Measurements from ENCODE around the gene ZNF521.

The ZNF521 gene

DNA sequence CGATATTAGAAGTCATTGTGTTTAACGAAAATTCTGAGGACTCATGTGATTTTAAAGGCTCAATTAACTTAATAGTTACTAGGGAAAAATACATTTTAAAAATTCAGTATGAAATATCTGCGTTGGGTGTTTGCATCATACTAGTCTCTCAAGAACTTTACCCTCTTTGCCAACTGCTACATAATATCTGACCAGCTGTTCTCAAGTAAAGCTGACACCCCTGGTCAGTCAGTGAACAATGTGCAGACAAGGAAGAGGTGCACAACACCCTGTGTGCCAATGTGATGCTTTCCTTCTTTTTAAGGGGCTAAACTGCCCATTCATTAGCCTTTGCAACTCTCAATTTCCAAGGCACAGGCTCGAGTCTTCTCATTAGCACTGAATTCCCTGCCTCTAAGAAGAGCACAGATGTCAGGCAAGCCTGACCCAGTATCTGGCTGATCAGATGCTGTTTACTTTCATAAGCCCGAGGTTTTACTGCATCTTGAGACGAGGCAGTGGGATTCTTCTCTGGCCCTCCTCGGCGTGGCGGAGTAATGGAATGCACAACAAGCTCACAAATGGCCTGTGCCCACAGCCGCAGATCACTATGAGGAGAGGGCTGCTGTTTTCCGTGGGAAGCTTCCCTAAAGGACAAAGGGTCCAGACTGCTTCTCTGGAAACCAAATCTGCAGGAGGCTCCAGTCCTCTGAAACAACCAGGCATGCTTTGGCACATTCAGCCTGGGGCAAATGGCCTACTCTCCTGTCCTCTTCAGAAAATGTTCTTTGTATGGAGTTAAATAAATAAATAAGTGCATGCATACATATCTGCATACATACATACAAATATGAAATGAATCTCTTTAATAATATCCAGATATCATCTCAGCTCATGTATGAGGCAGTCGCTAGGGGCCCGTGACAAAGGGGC, 240.3 kb downstream of the ZNF521 start:
- no peak for DNase-seq

DNA sequence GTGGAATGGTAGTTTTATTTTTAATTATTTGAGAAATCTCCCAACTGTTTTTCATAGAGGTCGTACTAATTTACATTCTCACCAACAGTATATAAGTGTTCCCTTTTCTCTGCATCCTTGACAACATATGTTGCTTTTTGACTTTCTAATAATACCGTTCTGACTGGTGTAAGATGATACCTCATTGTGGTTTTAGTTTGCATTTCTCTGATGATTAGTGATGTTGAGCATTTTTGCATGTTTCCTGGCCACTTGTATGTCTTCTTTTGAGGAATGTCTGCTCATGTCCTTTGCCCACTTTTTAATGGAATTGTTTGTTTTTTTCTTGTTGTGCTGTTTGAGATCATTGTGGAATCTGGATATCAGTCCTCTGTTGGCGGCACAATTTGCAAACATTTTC, 242.5 kb downstream of the ZNF521 start:
- DNase-seq = no peak

DNA sequence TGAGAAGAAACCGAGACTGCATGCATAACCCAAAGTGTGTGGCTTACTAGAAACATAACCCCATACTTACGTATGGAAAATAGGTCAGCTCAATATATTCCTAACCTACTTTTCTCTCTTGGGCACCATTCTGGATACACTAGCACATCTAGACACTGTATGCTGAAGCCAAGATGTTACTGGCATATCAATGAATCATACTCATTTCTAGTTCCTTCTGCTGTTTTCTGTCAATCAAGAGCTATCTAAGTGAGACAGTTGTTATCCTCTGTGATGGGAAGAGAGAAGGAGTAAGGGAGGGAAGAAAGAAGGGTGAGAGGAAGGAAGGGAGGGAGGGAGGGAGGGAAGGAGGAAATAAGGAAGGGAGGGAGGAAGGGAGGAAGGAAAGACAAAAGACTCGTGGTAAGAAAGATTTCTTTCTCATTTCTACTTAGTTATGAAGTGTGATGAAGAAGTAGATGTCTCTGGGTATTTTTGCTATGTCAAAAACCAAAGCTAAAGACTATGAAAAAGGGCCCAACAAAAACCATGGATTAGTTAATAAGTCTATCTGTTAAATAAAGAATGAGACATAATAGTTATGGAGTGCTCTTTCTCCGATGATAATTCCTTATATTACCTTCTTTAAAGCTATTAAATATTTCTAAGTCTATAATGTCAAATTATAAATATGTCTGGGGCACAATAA, 248.4 kb downstream of the ZNF521 start:
- DNase-seq = no peak

DNA sequence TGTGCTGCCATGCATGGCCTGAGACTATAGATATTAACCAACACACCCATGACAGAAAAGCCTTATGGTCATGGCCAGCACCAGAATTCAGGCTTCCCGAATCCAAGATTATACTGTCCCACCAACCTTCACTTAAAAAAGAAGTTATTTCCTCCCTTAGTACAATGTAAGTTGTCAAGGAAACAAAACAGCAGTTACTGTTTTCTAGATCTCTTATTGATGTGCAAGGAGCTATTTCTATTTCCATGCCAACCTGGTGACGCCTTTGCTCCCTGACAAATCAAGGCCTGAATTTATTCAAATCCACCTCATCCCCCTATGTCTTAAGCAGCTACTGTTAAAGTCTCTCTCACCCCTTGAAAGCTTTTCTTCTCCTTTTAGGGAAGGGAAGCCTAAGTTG, 249.3 kb downstream of the ZNF521 start:
- no peak for DNase-seq

DNA sequence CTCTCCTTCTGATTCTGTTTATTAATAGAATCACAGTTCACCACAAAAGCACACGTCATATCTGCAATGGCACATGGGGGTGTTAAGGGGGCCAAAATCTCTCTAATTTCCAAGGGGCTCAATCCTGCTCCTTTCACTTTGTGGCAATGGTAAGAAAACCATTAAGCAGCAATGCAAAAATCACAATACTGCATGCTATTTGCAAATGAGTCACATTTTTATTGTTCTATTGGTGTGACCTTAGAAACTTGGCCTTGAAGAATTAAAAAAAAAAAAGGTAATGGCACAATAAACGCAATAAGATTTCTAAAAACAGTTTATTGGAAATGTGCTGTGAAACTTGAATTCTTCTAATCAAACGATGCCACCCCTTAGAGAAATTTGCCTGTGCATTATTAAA, 251.5 kb downstream of the ZNF521 start:
- no peak for DNase-seq

DNA sequence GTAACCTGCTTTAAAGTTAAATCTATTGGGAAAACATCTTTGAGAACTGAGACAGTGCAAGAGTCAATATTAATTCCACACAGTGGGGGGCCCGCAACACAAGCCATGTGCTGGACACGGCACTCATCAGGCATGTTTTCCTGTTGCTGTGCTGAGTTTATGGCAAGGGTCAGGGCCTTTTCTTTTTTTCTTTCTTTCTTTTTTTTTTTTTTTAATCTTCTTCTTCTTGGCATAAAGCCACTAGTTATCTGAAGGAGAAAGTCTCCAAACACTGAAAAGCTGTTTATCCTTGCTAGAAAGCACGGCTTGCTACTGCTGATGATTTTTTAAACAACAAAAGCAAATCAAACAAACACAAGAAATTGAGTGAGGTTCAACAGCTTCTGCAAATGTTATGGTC, 252.1 kb downstream of the ZNF521 start:
- DNase-seq = peak; percentile 6

DNA sequence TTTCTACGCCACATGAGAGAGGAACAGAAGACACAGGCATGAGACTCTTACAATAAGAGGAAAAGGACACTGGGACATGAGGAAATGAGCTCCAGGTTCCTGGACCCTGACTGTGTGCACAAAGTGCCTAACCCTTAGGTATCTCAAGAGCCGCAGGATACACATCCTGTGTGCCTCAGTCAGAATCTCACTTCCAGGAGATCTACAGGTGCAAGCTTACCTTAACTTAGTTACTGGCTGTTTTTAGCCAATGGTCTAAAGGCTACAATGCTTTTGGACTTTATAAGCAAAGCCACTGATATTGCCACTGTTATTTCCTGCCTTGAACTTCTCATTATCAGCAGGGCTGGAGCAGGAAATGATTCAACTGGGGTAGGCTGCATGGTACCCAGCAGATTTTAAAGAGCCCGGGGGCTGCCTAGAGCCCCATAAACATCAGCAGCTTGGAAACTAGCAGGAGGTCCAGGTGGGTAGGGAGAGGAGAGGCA, 254.4 kb downstream of the ZNF521 start:
- no peak for DNase-seq

DNA sequence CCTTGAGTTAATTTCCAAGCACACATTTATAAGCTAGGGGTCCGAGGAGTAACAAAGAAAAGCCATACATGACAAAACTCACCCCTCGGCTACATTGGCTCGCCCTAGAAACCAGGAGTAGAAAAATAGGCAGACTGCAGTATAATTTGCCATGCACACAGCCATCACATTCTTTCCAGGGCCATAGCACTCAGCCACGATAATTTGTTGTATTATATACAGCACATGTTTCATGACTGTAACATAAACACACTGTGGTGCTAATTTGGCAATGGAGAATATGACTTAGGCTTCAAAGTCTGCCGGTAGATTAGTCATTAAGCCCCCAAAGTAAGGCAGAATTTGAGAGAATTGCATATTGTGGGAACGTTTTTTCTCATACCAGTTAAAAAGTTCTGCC, 254.9 kb downstream of the ZNF521 start:
- no peak for DNase-seq

DNA sequence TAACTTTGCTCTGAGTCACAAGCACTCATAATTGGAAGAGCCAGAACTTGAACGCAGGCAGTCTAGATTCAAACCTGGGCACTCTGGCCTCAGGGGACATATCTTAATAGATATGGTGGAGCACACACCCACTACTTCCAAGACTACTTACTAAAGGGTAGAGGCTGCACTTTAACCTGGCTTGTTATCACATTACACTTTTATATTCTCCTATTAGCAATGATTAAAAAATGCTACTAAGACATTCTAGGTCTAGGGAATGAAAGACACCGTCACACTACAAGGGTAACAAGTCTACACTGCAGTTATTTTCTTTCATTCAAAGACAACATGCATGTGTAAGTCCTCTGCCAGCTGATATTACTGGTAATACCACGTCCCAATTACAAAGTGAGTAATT, 258.8 kb downstream of the ZNF521 start:
- DNase-seq = no peak

DNA sequence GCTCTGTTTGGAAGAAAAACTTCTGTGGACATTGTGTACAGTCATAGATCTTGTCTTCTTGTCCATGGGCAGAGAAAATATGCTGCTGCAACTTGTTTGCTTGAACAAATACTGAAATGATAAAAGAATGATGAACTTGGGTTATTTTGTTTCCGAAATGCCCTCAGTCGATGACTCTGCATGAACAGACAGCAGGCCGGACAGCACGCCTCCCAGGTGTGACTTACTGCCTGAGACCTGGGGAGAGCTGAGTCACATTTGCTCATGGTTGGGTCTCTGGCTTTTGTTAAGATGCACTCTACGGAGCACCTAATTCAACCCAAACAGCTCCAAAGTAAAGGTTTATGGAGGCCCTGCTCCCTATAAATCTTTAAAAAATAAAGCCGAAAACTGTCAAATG, 262.5 kb downstream of the ZNF521 start:
- DNase-seq = no peak

DNA sequence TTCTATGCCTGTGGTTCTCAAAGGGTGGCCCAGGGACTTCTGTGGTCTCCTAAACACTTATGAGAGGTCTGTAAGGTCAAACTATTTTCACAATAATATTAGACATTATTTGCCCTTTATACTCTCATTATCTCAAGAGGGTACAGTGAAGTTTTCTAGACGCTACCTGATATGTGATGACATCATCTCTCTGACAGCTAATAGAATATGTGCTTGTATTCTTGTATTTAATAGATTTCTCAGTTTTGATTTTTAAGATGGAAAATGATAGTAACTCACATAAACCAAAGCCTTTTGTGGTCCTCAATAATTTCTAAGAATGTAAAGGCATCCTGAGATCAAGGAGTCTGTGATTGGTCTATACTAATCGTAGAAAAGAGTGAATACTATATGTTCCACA, 265.1 kb downstream of the ZNF521 start:
- DNase-seq = no peak

DNA sequence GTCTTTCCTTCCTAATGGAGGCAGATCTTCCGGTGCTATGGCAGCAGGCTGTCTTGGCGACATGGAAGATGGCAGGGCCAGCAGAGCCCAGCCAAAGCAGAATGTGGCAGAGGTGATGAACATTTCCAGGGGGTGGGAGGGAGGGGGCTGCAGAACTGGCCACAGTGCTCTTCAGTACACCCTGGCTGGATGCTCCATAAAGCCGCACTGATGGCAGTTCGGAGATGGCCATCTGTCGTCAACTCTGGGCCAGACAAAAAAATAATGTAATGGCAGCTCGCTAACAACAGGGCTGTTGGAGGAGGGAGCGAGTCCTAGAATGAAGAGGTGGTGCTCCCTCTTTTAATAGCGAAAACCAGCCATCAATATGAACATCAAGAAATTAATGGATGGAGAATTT, 271.0 kb downstream of the ZNF521 start:
- no peak for DNase-seq

DNA sequence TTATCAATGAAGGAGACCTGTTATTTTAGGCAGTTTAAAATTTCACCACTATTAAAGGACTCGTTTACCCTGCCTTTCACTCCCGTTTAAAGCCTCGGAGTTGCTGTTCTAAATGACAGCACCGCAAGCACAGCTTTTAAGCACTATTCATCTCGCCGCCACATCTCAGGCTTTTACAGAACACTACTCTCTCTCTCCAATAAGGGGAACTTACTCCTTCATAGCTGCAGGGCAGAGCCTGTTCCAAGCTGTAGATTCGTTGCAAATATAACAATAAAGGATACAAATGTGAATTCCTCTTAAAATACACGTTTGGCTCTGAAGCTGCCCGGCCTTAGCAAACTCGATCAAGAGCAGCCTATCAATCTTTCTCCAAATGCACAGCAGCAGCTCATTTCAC, 271.8 kb downstream of the ZNF521 start:
- DNase-seq = no peak

DNA sequence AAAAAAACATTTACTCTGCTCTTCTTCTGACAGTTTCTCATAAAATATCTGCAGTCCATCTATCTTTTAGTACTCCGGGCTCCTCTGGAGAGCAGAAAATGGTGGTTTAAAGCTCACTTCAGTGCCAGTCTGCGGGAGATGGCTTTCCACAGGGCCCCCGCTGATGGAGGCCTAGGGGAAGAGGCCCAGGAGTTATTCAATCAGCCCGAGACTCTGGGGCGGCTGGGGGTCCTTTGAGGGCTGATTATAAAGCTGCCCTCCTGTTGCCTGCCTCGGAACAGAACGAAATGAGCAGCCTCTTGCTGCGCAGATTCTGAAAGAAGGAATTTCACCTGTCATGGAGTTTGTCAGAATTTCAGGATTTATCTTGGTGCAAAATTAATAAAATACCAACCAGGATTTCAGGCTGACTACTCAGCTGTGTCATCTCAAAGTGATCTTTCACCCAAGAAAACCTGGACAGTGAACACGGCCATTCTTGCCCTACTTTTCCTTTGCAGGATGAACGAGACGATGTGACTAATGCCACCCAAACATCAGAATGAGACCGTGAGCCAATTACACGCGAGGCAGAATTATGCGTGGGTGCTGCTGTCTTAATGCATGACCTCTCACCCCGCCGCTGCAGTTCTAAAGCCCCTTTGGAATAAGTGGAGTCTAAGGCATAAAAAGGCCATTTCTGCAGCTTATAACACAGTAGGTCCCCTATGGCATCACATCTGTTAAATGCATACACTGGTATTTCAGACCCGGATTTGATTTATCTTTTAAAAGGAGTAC, 273.8 kb downstream of the ZNF521 start:
- DNase-seq = no peak

DNA sequence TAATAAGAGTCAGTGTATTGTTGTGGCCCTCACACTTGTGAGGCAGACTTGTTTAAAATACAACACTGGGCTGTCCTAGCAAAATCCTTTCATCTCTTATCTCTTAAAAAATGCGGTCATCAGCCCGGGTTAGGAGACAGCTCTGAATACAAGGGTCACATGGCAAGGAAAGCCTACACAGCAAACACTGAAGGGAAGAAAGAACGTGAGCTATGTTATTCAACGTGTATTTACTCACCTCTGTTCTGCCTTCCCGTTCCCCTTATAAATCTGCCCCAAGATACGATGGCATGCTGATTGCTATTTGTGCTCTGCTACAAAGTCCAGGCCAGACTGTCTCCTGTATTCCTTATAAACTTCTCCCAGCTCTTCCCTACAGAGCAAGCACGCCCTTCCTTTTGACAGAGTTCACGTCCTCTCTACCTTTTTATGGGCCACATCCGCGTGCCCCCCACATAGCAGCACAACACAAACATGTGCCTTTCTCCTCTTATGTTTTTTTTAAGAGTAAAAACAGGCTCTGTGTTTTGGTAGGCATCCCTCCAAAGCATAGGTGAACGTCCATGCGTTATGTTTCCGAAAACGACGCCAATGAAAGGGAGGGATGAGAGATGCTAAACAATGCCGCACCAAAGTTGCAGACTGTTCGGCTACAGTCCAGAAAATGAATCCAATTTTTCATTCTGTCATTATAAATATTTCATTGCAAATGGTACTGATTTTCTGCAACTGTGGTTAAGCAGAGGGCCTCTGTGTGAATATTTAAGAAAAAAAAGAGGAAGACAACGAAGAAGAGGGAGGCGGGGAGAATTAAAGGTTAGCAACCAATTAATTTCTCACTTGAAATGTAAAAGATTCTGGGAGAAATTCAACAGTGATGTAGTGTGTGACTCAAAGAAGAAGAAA, 274.7 kb downstream of the ZNF521 start:
- DNase-seq = no peak

DNA sequence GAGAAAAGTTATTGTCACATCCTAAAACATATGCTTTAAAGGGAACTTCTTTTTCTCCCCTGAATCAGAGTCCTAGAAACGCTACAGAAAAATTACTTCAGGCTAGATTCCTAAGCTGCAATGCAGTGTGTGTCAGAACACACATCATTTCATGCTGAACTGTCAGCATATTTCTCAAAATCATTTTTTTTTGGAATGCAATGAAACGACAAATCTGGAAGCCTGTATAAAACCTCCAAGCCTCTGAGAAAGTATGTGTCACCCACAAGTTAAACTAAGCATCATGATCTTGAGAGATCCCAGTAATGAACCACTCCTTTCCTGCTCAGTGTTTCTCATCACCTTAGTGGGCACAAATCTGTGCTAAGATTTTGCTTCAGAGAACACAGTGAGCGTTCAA, 276.2 kb downstream of the ZNF521 start:
- DNase-seq = no peak

DNA sequence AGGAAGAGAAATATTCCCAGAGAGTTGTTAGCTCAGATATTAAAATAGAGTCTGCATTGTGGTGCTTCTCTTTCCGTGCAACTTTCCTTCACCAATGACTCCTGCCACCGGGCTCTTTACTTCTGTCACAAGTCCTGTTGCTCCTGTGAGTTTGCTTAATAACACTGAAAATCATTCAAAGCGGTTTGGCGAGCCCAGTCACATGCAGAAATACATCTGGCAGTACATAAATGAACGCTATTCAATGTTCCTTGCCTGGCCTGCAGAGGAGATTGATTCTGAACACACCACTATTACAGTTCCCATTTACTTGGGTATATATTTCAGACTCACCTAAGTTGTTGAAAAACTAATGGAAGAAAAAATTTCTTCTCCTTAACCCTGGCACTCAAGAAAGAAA, 276.6 kb downstream of the ZNF521 start:
- no peak for DNase-seq

DNA sequence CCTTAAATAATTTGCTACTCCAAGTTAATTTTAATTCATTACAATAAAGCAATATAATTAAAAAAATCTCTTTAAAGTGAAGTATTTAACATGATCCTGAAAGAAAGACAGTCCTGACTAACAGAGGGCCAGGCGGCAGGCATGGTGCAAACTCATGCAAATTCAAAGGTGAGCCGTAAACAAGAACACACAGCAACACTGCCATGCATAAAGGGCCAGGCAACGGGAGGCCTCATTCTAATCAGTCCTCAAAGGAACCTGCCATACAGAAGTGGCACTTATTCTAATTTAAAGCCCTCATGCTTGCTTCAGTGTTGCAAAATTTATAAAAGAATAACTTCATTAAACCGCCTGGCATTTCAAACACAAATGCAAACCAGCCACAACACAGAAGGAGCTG, 277.0 kb downstream of the ZNF521 start:
- no peak for DNase-seq

DNA sequence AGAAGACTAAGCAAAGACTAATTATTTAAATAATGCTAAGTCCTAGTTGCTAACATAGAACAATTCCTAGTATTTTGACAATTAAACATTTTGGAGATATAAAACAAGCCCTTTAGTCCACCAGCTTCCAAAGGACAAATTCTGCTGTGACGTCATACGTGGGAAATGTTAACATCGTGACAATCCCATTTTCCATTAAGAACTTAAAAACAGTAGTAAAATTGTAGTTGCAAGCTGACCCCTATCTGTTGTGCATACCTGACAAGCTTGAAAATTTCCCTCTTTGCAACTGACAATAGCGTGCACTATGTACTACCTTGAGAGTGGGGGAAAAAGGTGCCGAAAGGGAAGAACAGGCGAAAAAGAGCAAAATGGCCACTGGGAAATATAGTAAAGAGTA, 279.8 kb downstream of the ZNF521 start:
- no peak for DNase-seq

DNA sequence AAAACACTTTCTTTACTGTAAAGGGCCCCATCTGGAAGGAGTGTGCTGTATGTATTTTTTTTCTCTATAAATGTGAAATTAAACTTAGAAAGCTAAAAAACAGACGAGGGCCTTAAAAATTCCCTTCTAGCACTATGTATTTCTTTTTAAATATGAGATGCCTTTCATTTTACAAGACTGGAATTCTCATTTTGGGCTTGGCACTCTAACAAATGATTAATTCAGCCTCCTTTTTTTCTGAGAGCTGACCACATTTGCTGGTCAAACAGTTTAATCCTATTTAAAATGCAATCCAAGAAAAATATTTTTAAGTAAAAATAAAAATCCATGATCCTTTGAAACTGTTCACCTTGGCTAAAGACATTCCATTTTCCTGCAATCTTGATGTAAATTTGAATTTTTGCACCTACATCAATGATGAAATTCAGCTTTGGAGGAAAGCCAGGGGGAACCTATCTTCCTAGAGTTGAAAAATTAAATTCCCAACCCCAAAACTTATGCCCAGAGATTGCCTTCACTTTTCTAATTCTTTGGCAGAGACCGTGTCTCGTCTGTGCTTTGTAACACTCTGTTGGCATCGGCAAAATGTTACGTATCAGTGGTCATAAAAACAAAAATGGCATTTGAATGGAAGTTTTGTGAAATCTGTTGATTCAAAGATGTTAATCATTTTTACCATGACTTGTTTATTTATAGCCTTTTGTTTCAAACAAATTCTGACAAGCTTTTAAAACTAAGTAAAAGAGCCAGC, 284.5 kb downstream of the ZNF521 start:
- DNase-seq = no peak

DNA sequence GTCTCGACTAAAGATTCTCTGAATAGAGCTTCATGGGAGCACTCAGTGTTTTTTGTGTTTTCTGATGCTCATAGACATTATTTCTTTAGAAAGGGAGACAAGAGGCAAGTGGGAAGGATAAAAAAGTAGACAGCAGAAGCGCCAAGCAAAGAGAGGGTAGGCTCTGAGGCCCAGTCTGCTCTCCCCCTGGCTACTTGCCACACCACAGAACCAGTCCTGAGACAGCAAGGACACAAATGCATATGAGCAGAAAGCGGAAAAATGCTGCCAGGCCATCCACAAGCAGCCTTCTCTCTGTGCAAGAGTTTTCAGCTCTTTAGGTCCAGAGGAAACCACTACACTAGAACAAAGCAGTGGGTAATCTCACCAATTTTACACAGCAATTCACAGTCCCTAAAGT, 285.4 kb downstream of the ZNF521 start:
- no peak for DNase-seq

DNA sequence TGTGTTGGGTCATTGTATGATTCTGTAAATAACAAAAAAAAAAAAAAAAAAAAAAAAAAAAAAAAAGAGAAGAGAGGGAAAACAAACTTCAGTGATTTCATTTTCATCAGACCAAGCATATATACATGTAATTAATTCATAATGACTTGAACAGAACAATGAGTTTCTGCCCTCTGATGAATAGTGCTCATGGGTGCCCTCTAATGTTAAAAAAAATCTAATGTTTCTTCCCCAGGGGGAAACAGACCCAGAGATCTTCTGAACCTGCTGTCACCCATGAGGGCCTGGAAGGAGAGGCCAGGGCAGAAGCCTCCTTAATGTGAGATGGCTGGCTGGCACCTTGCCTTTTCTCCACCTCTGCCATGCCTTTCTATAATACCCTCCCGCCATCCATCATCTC, 289.2 kb downstream of the ZNF521 start:
- DNase-seq = no peak
